Measurements from ENCODE around the gene FBXL5. TPM values are rescaled to one million over a fixed set of nuclear protein-coding genes. Genes with fewer than 3 reads are reported as not detected.

The FBXL5 gene
- total and polyA plus RNA-seq, 2 of the 13 experiments (the other 11 are each of a cell fraction or from before 2014, with no cell fraction given): 17.4 to 45.3 TPM

DNA sequence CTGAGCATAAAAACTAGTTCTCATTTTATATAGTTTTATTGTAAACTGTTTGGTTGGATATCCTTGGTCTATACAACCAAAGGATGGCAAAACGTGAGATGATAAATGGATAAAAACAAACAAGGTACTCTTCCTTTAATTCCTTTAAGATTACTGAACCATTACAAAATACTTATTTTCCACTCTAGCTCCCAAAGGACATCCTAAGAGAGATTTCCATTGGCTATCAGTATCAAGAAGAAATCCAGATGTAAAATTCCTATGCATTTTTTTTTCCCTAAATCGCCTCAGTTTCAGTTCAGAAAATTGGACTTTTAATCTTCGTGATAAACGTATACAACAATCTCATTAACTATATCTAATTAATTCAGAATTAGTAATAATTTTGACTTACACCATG lies 2.3 kb downstream of the FBXL5 start:
- Histone ChIP-seq H3K36me3 (replicated peaks in 1 of 2; ENCODE audit: control insufficient read depth in 1 of 2, insufficient read depth in 2 of 2, low read length in 2 of 2) (no peaks in the 10 kb centered on the region), H3K27me3 (ENCODE audit: control insufficient read depth in 1 of 2, insufficient read depth in 2 of 2, low read length in 2 of 2) (no peaks in the 10 kb centered on the region; a peak in 1 of 5 replicates), H3K4me2 (ENCODE audit: low read depth, low read length) (peak overlapping the region; percentile 83), H3K9me3 (ENCODE audit: low read length) (no peaks in the 10 kb centered on the region), H3K27ac (ENCODE audit: extremely low read length, insufficient read depth, low read length) (peak overlapping the region; percentile 85), H4K20me1 (ENCODE audit: insufficient read depth, low read length) (peaks cover 10% of the 10 kb centered on the region), H2AFZ (ENCODE audit: low read length) (no peak overlapping the region), H3K4me1 (ENCODE audit: insufficient read depth, low read length) (peaks cover 47% of the 10 kb centered on the region), H3K9ac (ENCODE audit: insufficient read depth, low read depth, low read length) (peak overlapping the region; percentile 87; the same call in 1 of the 2 replicates), H3K79me2 (ENCODE audit: insufficient read depth, low read length) (peaks cover 66% of the 10 kb centered on the region), H3K4me3 (replicated peaks in 1 of 3; ENCODE audit: insufficient read depth in 1 of 3, low read depth in 2 of 3, low read length in 3 of 3) (peak overlapping the region in 2 of 3 experiments; percentile 90 to 98; a peak in 3 of 6 replicates)
- FAIRE-seq (no peak), DNase-seq (ENCODE audit: low spot score) (no peak), ATAC-seq (no peak)
- in situ Hi-C loops (cut with HindIII; ENCODE audit: extremely low pct_ligation_motif_present, low pct_unique_long_range_greater_than_20kb): loop anchor here (5.0 to 25.0 kb wide), 2 partner anchors 176 to 641 kb away; partner anchors contain the start of gene CPEB2
- POLR2A ChIA-PET: interaction anchor here (1.4 to 4.8 kb wide), 3 partner anchors 28 to 173 kb away, joined by 5 to 36 read pairs (median 8); partner anchors contain the start of gene FAM200B
- CTCF ChIA-PET (ENCODE audit: low intra/inter-chr PET ratio, low total read pairs): no interaction called here
- WGBS (ENCODE audit: low lambda C conversion rate): 71% methylated on average over 4 of the region's 4 CpGs
- intact Hi-C loops (cut with micrococcal nuclease; ENCODE audit: unreplicated experiment): loop anchor here (10.0 kb wide), 1 partner anchor 648 kb away; the partner anchor contains the start of gene CPEB2
- no TSS peak for BruUV-seq (replicated peaks)
- TF ChIP-seq HMGA1 (CRISPR knock-in tag; conservative IDR thresholded peaks at IDR 0.05) (no peak), GLI4 (CRISPR knock-in tag; IDR thresholded peaks at IDR 0.05; ENCODE audit: borderline replicate concordance) (no peak), KLF9 (CRISPR knock-in tag; IDR thresholded peaks at IDR 0.05; ENCODE audit: low read depth) (no peak)
- TF ChIP-seq, protein P1, sequence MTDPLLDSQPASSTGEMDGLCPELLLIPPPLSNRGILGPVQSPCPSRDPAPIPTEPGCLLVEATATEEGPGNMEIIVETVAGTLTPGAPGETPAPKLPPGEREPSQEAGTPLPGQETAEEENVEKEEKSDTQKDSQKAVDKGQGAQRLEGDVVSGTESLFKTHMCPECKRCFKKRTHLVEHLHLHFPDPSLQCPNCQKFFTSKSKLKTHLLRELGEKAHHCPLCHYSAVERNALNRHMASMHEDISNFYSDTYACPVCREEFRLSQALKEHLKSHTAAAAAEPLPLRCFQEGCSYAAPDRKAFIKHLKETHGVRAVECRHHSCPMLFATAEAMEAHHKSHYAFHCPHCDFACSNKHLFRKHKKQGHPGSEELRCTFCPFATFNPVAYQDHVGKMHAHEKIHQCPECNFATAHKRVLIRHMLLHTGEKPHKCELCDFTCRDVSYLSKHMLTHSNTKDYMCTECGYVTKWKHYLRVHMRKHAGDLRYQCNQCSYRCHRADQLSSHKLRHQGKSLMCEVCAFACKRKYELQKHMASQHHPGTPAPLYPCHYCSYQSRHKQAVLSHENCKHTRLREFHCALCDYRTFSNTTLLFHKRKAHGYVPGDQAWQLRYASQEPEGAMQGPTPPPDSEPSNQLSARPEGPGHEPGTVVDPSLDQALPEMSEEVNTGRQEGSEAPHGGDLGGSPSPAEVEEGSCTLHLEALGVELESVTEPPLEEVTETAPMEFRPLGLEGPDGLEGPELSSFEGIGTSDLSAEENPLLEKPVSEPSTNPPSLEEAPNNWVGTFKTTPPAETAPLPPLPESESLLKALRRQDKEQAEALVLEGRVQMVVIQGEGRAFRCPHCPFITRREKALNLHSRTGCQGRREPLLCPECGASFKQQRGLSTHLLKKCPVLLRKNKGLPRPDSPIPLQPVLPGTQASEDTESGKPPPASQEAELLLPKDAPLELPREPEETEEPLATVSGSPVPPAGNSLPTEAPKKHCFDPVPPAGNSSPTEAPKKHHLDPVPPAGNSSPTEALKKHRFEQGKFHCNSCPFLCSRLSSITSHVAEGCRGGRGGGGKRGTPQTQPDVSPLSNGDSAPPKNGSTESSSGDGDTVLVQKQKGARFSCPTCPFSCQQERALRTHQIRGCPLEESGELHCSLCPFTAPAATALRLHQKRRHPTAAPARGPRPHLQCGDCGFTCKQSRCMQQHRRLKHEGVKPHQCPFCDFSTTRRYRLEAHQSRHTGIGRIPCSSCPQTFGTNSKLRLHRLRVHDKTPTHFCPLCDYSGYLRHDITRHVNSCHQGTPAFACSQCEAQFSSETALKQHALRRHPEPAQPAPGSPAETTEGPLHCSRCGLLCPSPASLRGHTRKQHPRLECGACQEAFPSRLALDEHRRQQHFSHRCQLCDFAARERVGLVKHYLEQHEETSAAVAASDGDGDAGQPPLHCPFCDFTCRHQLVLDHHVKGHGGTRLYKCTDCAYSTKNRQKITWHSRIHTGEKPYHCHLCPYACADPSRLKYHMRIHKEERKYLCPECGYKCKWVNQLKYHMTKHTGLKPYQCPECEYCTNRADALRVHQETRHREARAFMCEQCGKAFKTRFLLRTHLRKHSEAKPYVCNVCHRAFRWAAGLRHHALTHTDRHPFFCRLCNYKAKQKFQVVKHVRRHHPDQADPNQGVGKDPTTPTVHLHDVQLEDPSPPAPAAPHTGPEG (CRISPR knock-in tag; IDR thresholded peaks at IDR 0.05): no peak
- TF ChIP-seq, protein P2, sequence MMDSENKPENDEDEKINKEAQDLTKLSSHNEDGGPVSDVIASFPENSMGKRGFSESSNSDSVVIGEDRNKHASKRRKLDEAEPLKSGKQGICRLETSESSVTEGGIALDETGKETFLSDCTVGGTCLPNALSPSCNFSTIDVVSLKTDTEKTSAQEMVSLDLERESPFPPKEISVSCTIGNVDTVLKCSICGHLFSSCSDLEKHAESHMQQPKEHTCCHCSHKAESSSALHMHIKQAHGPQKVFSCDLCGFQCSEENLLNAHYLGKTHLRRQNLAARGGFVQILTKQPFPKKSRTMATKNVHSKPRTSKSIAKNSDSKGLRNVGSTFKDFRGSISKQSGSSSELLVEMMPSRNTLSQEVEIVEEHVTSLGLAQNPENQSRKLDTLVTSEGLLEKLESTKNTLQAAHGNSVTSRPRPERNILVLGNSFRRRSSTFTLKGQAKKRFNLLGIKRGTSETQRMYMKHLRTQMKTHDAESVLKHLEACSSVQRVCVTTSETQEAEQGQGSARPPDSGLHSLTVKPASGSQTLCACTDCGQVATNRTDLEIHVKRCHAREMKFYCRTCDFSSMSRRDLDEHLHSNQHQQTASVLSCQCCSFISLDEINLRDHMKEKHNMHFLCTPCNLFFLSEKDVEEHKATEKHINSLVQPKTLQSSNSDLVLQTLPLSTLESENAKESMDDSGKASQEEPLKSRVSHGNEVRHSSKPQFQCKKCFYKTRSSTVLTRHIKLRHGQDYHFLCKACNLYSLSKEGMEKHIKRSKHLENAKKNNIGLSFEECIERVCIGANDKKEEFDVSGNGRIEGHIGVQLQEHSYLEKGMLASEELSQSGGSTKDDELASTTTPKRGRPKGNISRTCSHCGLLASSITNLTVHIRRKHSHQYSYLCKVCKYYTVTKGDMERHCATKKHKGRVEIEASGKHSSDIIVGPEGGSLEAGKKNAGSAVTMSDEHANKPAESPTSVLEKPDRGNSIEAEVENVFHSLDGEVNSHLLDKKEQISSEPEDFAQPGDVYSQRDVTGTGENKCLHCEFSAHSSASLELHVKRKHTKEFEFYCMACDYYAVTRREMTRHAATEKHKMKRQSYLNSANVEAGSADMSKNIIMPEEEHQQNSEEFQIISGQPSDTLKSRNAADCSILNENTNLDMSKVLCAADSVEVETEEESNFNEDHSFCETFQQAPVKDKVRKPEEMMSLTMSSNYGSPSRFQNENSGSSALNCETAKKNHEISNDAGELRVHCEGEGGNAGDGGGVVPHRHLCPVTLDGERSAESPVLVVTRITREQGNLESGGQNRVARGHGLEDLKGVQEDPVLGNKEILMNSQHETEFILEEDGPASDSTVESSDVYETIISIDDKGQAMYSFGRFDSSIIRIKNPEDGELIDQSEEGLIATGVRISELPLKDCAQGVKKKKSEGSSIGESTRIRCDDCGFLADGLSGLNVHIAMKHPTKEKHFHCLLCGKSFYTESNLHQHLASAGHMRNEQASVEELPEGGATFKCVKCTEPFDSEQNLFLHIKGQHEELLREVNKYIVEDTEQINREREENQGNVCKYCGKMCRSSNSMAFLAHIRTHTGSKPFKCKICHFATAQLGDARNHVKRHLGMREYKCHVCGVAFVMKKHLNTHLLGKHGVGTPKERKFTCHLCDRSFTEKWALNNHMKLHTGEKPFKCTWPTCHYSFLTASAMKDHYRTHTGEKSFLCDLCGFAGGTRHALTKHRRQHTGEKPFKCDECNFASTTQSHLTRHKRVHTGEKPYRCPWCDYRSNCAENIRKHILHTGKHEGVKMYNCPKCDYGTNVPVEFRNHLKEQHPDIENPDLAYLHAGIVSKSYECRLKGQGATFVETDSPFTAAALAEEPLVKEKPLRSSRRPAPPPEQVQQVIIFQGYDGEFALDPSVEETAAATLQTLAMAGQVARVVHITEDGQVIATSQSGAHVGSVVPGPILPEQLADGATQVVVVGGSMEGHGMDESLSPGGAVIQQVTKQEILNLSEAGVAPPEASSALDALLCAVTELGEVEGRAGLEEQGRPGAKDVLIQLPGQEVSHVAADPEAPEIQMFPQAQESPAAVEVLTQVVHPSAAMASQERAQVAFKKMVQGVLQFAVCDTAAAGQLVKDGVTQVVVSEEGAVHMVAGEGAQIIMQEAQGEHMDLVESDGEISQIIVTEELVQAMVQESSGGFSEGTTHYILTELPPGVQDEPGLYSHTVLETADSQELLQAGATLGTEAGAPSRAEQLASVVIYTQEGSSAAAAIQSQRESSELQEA (CRISPR knock-in tag; IDR thresholded peaks at IDR 0.05; ENCODE audit: not compliant biosample characterization): no peak
- TF ChIP-seq, protein P3, sequence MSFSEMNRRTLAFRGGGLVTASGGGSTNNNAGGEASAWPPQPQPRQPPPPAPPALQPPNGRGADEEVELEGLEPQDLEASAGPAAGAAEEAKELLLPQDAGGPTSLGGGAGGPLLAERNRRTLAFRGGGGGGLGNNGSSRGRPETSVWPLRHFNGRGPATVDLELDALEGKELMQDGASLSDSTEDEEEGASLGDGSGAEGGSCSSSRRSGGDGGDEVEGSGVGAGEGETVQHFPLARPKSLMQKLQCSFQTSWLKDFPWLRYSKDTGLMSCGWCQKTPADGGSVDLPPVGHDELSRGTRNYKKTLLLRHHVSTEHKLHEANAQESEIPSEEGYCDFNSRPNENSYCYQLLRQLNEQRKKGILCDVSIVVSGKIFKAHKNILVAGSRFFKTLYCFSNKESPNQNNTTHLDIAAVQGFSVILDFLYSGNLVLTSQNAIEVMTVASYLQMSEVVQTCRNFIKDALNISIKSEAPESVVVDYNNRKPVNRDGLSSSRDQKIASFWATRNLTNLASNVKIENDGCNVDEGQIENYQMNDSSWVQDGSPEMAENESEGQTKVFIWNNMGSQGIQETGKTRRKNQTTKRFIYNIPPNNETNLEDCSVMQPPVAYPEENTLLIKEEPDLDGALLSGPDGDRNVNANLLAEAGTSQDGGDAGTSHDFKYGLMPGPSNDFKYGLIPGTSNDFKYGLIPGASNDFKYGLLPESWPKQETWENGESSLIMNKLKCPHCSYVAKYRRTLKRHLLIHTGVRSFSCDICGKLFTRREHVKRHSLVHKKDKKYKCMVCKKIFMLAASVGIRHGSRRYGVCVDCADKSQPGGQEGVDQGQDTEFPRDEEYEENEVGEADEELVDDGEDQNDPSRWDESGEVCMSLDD (CRISPR knock-in tag; IDR thresholded peaks at IDR 0.05; ENCODE audit: borderline replicate concordance): no peak
